Mesenchymal stem cell (in vitro differentiated cells and primary cell): ENCODE results near the gene TRIM4.
"Not testable (repeated sequence)": the region's sequence is repeated elsewhere in the genome, so short reads cannot be mapped to it uniquely, and the experiment has no call there.

ENCODE experiments used
- DNase-seq: peaks from one replicate; pipeline ENCODE4 v3.0.0-alpha.2; 2013
- H2AFZ ChIP-seq: one replicate; pipeline ENCODE4 v1.6.1; 2013; ENCODE audit warnings: low read depth, mild to moderate bottlenecking, control low read depth, inconsistent platforms, low read length, moderate library complexity
- H2AK5ac ChIP-seq: 2 replicates; pipeline ENCODE4 v1.6.1; 2013; ENCODE audit warnings: low read length, moderate library complexity, mild to moderate bottlenecking, inconsistent platforms; ENCODE audit not compliant: severe bottlenecking
- H2BK120ac ChIP-seq: one replicate; pipeline ENCODE4 v1.6.1; 2013; ENCODE audit warnings: low read depth, mild to moderate bottlenecking, inconsistent platforms, low read length, moderate library complexity
- H2BK12ac ChIP-seq, 2 experiments: one replicate each; pipeline ENCODE4 v1.6.1; 2013; ENCODE audit warnings: inconsistent platforms in 2 of 2, low read length in 2 of 2, mild to moderate bottlenecking in 2 of 2, moderate library complexity in 2 of 2, control low read depth in 1 of 2
- H2BK15ac ChIP-seq: one replicate; pipeline ENCODE4 v1.6.1; 2013; ENCODE audit warnings: mild to moderate bottlenecking, low read depth, inconsistent platforms; ENCODE audit not compliant: poor library complexity, severe bottlenecking
- H2BK5ac ChIP-seq: 2 replicates; pipeline ENCODE4 v1.6.1; 2013; ENCODE audit warnings: low read depth, mild to moderate bottlenecking, low read length, control low read depth, inconsistent platforms; ENCODE audit not compliant: poor library complexity, severe bottlenecking
- H3K14ac ChIP-seq, 2 experiments: one replicate each; pipeline ENCODE4 v1.6.1; 2013; ENCODE audit warnings: inconsistent platforms in 2 of 2, low read length in 2 of 2, control low read depth in 1 of 2, mild to moderate bottlenecking in 1 of 2, moderate library complexity in 1 of 2
- H3K18ac ChIP-seq, 2 experiments: one replicate each; pipeline ENCODE4 v1.6.1; 2013; ENCODE audit warnings: inconsistent platforms in 2 of 2, low read length in 2 of 2, control low read depth in 1 of 2, low read depth in 1 of 2, mild to moderate bottlenecking in 1 of 2
- H3K23ac ChIP-seq, 2 experiments: one replicate each; pipeline ENCODE4 v1.6.1; 2013; ENCODE audit warnings: inconsistent platforms in 2 of 2, low read length in 2 of 2, mild to moderate bottlenecking in 2 of 2, moderate library complexity in 2 of 2, control low read depth in 1 of 2
- H3K27ac ChIP-seq: 2 replicates; pipeline ENCODE4 v1.5.1; 2013; ENCODE audit warnings: mild to moderate bottlenecking, moderate library complexity, low read length, control low read depth, inconsistent platforms; ENCODE audit not compliant: poor library complexity, severe bottlenecking
- H3K27me3 ChIP-seq, 2 experiments: 2 replicates each; pipeline versions ENCODE4 v1.6.1 to v1.7.0; 2013; ENCODE audit warnings: low read length in 2 of 2, mild to moderate bottlenecking in 2 of 2, moderate library complexity in 2 of 2, control low read depth in 1 of 2, inconsistent platforms in 1 of 2; ENCODE audit not compliant: control insufficient read depth in 1 of 2, insufficient read depth in 1 of 2
- H3K36me3 ChIP-seq, 2 experiments: 2 replicates each; pipeline versions ENCODE4 v1.6.1 to v1.7.0; 2013; ENCODE audit warnings: low read length in 2 of 2, control low read depth in 1 of 2, inconsistent platforms in 1 of 2, low read depth in 1 of 2, mild to moderate bottlenecking in 1 of 2; ENCODE audit not compliant: insufficient read depth in 2 of 2, control insufficient read depth in 1 of 2
- H3K4ac ChIP-seq, 2 experiments: one replicate each; pipeline ENCODE4 v1.6.1; 2013; ENCODE audit warnings: inconsistent platforms in 2 of 2, low read length in 2 of 2, mild to moderate bottlenecking in 2 of 2, moderate library complexity in 2 of 2, control low read depth in 1 of 2, low read depth in 1 of 2
- H3K4me1 ChIP-seq: 2 replicates; pipeline ENCODE4 v1.6.1; 2013; ENCODE audit warnings: low read depth, low read length, control low read depth; ENCODE audit not compliant: control insufficient read depth, insufficient read depth
- H3K4me2 ChIP-seq: 2 replicates; pipeline ENCODE4 v1.6.1; 2013; ENCODE audit warnings: low read length, mild to moderate bottlenecking, inconsistent platforms; ENCODE audit not compliant: poor library complexity, severe bottlenecking
- H3K4me3 ChIP-seq, 2 experiments: 2 replicates each; pipeline versions ENCODE4 v1.5.1 to v1.7.0; 2013; ENCODE audit warnings: low read length in 2 of 2, mild to moderate bottlenecking in 2 of 2, control low read depth in 1 of 2, low read depth in 1 of 2; ENCODE audit not compliant: insufficient read depth in 1 of 2
- H3K79me1 ChIP-seq: replicated peaks from 2 replicates; pipeline ENCODE4 v1.6.1; 2013; ENCODE audit warnings: mild to moderate bottlenecking, control low read depth, low read length, inconsistent platforms; ENCODE audit not compliant: poor library complexity, severe bottlenecking
- H3K9ac ChIP-seq: 2 replicates; pipeline ENCODE4 v1.7.0; 2013; ENCODE audit warnings: mild to moderate bottlenecking, low read length, moderate library complexity
- H3K9me3 ChIP-seq: 2 replicates; pipeline ENCODE4 v1.7.0; 2013; ENCODE audit warnings: mild to moderate bottlenecking, low read length; ENCODE audit not compliant: control insufficient read depth
- H4K8ac ChIP-seq: one replicate; pipeline ENCODE4 v1.6.1; 2013; ENCODE audit warnings: inconsistent platforms, mild to moderate bottlenecking, low read length, moderate library complexity
- H4K91ac ChIP-seq: one replicate; pipeline ENCODE4 v1.6.1; 2013; ENCODE audit warnings: mild to moderate bottlenecking, low read length, inconsistent platforms
- WGBS: methylation state at CpG from one replicate; pipeline ENCODE4 v1.1.7; 2013; ENCODE audit warnings: mixed read lengths; 5-methylcytosine and 5-hydroxymethylcytosine counted together

The TRIM4 gene

DNA sequence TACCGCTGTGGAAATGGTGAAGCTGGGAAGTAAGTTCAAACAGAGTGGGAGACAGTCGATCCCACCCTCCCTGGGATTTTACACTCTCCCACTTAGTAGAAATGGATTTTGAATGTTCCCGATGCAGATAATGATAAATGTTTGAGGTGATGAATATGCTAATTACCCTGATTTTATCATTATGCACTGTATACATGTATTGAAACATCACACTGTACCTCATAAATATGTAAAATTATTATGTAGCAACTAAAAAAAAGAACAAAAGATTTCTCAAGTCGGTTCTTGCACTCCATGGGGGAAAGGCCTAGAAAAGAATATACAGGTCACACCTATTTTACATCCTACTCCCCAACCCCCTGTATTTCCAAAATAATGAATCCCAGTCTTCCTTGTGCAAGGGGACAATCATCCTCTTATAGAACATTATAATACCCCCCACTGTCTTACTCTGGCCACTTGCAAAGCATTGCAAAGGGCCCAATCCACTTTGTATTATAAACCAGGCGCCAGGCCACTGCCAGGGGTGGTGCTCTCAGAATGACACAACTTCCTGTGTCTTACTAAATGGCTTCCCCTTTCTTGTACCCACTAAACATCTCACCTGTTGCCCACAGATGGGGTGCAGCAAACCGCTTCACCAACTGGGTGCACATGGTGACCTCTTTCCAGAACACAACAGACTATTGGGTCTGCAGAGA, 21.9 kb downstream of the TRIM4 start:
- no peak overlapping the region for H3K4me2 ChIP-seq
- no peaks in the 10 kb centered on the region for H3K4me1 ChIP-seq
- H3K4ac ChIP-seq = no peak overlapping the region
- no peak overlapping the region for H3K27ac ChIP-seq
- no peak overlapping the region for H2BK15ac ChIP-seq
- no peak overlapping the region for H3K18ac ChIP-seq
- H2AFZ ChIP-seq = no peak overlapping the region
- no peak overlapping the region for H4K8ac ChIP-seq
- 77% methylated on average over 5 of the region's 6 CpGs for WGBS
- H3K4me3 ChIP-seq = no peak overlapping the region
- H3K14ac ChIP-seq = peak overlapping the region in 1 of 2 experiments; percentile 28
- H3K23ac ChIP-seq = no peak overlapping the region
- peaks cover 4% of the 10 kb centered on the region for H3K9me3 ChIP-seq
- peaks cover 0 to 14% of the 10 kb centered on the region in 2 experiments for H3K27me3 ChIP-seq
- peak overlapping the region; percentile 27 for H4K91ac ChIP-seq
- no peak overlapping the region for H3K9ac ChIP-seq
- no peaks in the 10 kb centered on the region for H3K79me1 ChIP-seq
- no peak for DNase-seq
- H3K36me3 ChIP-seq = peaks cover 0 to 61% of the 10 kb centered on the region in 2 experiments
- H2AK5ac ChIP-seq = no peak overlapping the region
- no peak overlapping the region for H2BK5ac ChIP-seq
- H2BK12ac ChIP-seq = no peak overlapping the region
- no peak overlapping the region for H2BK120ac ChIP-seq

DNA sequence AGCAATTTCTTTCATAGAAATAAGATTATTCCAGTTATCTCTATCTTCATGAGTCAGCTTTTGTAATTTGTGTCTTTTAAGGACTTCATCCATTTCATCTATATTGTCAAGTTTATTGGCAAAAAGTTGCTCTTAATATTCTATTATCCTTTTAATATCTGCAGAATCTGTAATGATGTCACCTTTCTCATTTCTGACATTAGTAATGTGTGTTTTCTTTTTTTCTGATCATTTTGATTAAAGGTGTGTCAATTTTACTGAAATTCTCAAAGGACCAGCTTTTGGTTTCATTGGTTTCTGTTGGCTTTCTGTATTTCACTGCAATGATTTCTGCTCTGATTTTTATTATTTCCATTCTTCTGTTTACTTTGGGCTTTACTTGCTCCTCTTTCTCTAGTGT, 24.6 kb downstream of the TRIM4 start:
- no peaks in the 10 kb centered on the region for H3K79me1 ChIP-seq
- H3K4me2 ChIP-seq = no peak overlapping the region
- H4K8ac ChIP-seq = no peak overlapping the region
- H2BK5ac ChIP-seq = no peak overlapping the region
- no peak overlapping the region for H3K4me3 ChIP-seq
- no peak overlapping the region for H3K4ac ChIP-seq
- H3K36me3 ChIP-seq = peaks cover 0 to 60% of the 10 kb centered on the region in 2 experiments
- H2BK15ac ChIP-seq = no peak overlapping the region
- no peak overlapping the region for H3K27ac ChIP-seq
- no peak for DNase-seq
- no peak overlapping the region for H4K91ac ChIP-seq
- no peak overlapping the region for H3K23ac ChIP-seq
- H3K18ac ChIP-seq = no peak overlapping the region
- no peaks in the 10 kb centered on the region for H3K4me1 ChIP-seq
- H2BK12ac ChIP-seq = no peak overlapping the region
- no peak overlapping the region for H2AFZ ChIP-seq
- H2BK120ac ChIP-seq = no peak overlapping the region
- no peaks in the 10 kb centered on the region for H3K9me3 ChIP-seq
- peaks cover 0 to 14% of the 10 kb centered on the region in 2 experiments for H3K27me3 ChIP-seq
- no peak overlapping the region for H3K9ac ChIP-seq
- no peak overlapping the region for H2AK5ac ChIP-seq
- H3K14ac ChIP-seq = no peak overlapping the region

DNA sequence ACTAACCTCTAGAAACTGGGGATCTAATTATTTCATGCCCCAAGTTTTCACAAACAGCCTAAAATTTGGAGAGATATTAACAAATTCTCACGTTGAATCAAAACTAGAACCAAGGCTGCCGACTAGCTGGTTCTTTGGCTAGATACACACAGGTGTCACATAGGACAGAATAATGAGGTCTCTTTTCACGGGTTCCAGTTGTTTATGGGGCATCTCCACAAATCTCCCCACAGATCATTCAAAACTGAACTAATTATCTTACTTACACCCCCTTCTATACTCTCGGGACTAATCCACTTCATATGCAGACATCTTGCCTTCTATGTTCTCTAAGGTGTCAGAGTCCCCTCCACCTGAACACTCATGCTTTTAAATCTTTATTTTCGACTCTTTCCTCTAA, 26.1 kb downstream of the TRIM4 start:
- Histone ChIP-seq H3K14ac (no peak overlapping the region), H2BK15ac (no peak overlapping the region), H2BK5ac (no peak overlapping the region), H3K79me1 (no peaks in the 10 kb centered on the region), H3K36me3 (peaks cover 0 to 52% of the 10 kb centered on the region in 2 experiments), H4K8ac (no peak overlapping the region), H3K4me2 (no peak overlapping the region), H2AFZ (no peak overlapping the region), H3K18ac (no peak overlapping the region), H3K4me3 (no peak overlapping the region), H2BK12ac (no peak overlapping the region), H3K4ac (no peak overlapping the region), H3K4me1 (no peaks in the 10 kb centered on the region), H3K27ac (no peak overlapping the region), H3K9ac (no peak overlapping the region), H2BK120ac (no peak overlapping the region), H2AK5ac (no peak overlapping the region), H3K9me3 (no peaks in the 10 kb centered on the region), H3K27me3 (peaks cover 0 to 12% of the 10 kb centered on the region in 2 experiments), H3K23ac (no peak overlapping the region), H4K91ac (no peak overlapping the region)
- no peak for DNase-seq
- 69% methylated on average over 5 of the region's 5 CpGs for WGBS

DNA sequence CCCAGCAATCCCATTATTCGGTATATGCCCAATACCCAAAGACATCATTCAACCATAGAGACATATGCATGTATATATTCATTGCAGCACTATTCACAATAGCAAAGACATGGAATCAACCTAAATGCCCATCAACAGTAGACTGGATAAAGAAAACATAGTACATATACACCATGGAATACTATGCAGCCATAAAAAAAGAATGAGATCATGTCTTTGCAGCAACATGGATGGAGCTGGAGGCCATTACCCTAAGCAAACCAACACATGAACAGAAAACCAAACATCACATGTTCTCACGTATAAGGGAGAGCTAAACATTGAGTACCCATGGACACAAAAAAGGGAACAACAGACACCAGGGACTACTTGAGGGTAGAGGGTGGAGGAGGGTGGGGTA, 29.0 kb downstream of the TRIM4 start:
- H3K36me3 ChIP-seq = peaks cover 0 to 36% of the 10 kb centered on the region in 2 experiments
- H3K9ac ChIP-seq, H3K27me3 ChIP-seq, H3K4ac ChIP-seq, H3K27ac ChIP-seq, DNase-seq, H2BK15ac ChIP-seq, H3K4me1 ChIP-seq, H2AK5ac ChIP-seq, H4K91ac ChIP-seq, H2BK120ac ChIP-seq, H3K23ac ChIP-seq, H2BK5ac ChIP-seq, H3K79me1 ChIP-seq, H2AFZ ChIP-seq, H3K4me2 ChIP-seq, H4K8ac ChIP-seq, H3K18ac ChIP-seq, H3K14ac ChIP-seq, H3K4me3 ChIP-seq, H3K9me3 ChIP-seq, H2BK12ac ChIP-seq: not testable (repeated sequence)
- WGBS = 83% methylated on average over 2 of the region's 2 CpGs
